IPS-11a (cell line): ENCODE data around the gene TAAR6.
"Not testable (repeated sequence)": the region's sequence is repeated elsewhere in the genome, so short reads cannot be mapped to it uniquely, and the experiment has no call there.

Experiments
- H3K4me3 ChIP-seq: one replicate; pipeline ENCODE4 v1.5.1; 2013; ENCODE audit warnings: low read depth, low read length, control low read depth

Gene TAAR6

GRCh38 chr6:132587424-132587823 lies 17.3 kb downstream of the TAAR6 start:
- no peak overlapping the region for H3K4me3 ChIP-seq

- H3K4me3 ChIP-seq, result no peak within 1 kb of the TSS
Measured at GRCh38 chr6:132589454-132589853, 19.3 kb downstream of the TAAR6 start, which contains the start of gene TAAR5. TAAR5 (minus strand) TSS chr6:132589741; CDS start chr6:132589686, 55 bp downstream.

- H3K4me3 ChIP-seq, result no peak overlapping the region
Measured at GRCh38 chr6:132590362-132590761, 20.2 kb downstream of the TAAR6 start.

GRCh38 chr6:132592855-132593254 lies 22.7 kb downstream of the TAAR6 start:
- no peak overlapping the region for H3K4me3 ChIP-seq

- H3K4me3 ChIP-seq, result no peak overlapping the region
Measured at GRCh38 chr6:132596201-132596600, 26.1 kb downstream of the TAAR6 start.

- no peak overlapping the region for H3K4me3 ChIP-seq
Measured at GRCh38 chr6:132598473-132598872, 28.4 kb downstream of the TAAR6 start.

- H3K4me3 ChIP-seq, result not testable (repeated sequence)
Measured at GRCh38 chr6:132600900-132601299, 30.8 kb downstream of the TAAR6 start.

- H3K4me3 ChIP-seq, result no peak overlapping the region
Measured at GRCh38 chr6:132604635-132605152, 34.6 kb downstream of the TAAR6 start.

GRCh38 chr6:132607544-132608233 lies 37.6 kb downstream of the TAAR6 start:
- no peak overlapping the region for H3K4me3 ChIP-seq

- no peak overlapping the region for H3K4me3 ChIP-seq
Measured at GRCh38 chr6:132611616-132612015, 41.5 kb downstream of the TAAR6 start.

GRCh38 chr6:132612449-132613108 lies 42.5 kb downstream of the TAAR6 start:
- H3K4me3 ChIP-seq, result no peak overlapping the region

- no peak overlapping the region for H3K4me3 ChIP-seq
Measured at GRCh38 chr6:132614554-132614953, 44.4 kb downstream of the TAAR6 start.

GRCh38 chr6:132616677-132617076 lies 46.6 kb downstream of the TAAR6 start:
- H3K4me3 ChIP-seq, result no peak overlapping the region
